ENCODE measurements around the gene NRXN3. TPM values are rescaled to one million over a fixed set of nuclear protein-coding genes. Genes with fewer than 3 reads are reported as not detected.

Gene NRXN3
- total and polyA plus RNA-seq, 2 experiments from 2014 or later = 5.7 to 7.1 TPM

- no peaks in the 10 kb centered on the region for H3K9me2 ChIP-seq (replicated peaks; ENCODE audit: insufficient read depth)
- H3K27me3 ChIP-seq = no peaks in the 10 kb centered on the region
- no peaks in the 10 kb centered on the region for H3K79me2 ChIP-seq
- no peak for DNase-seq (ENCODE audit: low spot score)
- H3K4me2 ChIP-seq = no peak overlapping the region
- TF ChIP-seq EZH2phosphoT487 (IDR thresholded peaks at IDR 0.05; ENCODE audit: low read depth, severe bottlenecking, unreplicated experiment) (no peak), EZH2 (IDR thresholded peaks at IDR 0.05; ENCODE audit: borderline replicate concordance) (no peak)
- no peaks in the 10 kb centered on the region for H3K36me3 ChIP-seq (replicated peaks; ENCODE audit: insufficient read depth, low read depth)
- H2AFZ ChIP-seq = no peak overlapping the region
- 66% methylated on average over 6 of the region's 6 CpGs for WGBS (ENCODE audit: low lambda C conversion rate, missing lambda C conversion rate)
- no peaks in the 10 kb centered on the region for H4K20me1 ChIP-seq (ENCODE audit: insufficient read depth, poor library complexity, severe bottlenecking)
- no peaks in the 10 kb centered on the region for H3K4me1 ChIP-seq (ENCODE audit: insufficient read depth)
- H3K9me3 ChIP-seq (ENCODE audit: low read depth) = no peaks in the 10 kb centered on the region
- no peak overlapping the region for H3K4me3 ChIP-seq
- H3K27ac ChIP-seq = no peak overlapping the region
Observed at GRCh38 chr14:79825046-79825521, 1654.9 kb downstream of the NRXN3 start.

GRCh38 chr14:79826362-79826761 is 1656.2 kb downstream of the NRXN3 start:
- TF ChIP-seq EZH2phosphoT487 (IDR thresholded peaks at IDR 0.05; ENCODE audit: low read depth, severe bottlenecking, unreplicated experiment) (no peak), EZH2 (IDR thresholded peaks at IDR 0.05; ENCODE audit: borderline replicate concordance) (no peak), CTCF (IDR thresholded peaks at IDR 0.05; ENCODE audit: poor library complexity) (no peak)
- no peaks in the 10 kb centered on the region for H3K79me2 ChIP-seq
- no peak for DNase-seq (ENCODE audit: low spot score)
- no peak overlapping the region for H3K4me3 ChIP-seq
- H3K9me2 ChIP-seq (replicated peaks; ENCODE audit: insufficient read depth) = no peaks in the 10 kb centered on the region
- H4K20me1 ChIP-seq (ENCODE audit: insufficient read depth, poor library complexity, severe bottlenecking) = no peaks in the 10 kb centered on the region
- WGBS (ENCODE audit: low lambda C conversion rate, missing lambda C conversion rate) = 86% methylated on average over 2 of the region's 2 CpGs
- no peak overlapping the region for H3K27ac ChIP-seq
- H3K4me1 ChIP-seq (ENCODE audit: insufficient read depth) = no peaks in the 10 kb centered on the region
- no peaks in the 10 kb centered on the region for H3K27me3 ChIP-seq
- H2AFZ ChIP-seq = no peak overlapping the region
- no peak overlapping the region for H3K4me2 ChIP-seq
- H3K9me3 ChIP-seq (ENCODE audit: low read depth) = no peaks in the 10 kb centered on the region
- H3K36me3 ChIP-seq (replicated peaks; ENCODE audit: insufficient read depth, low read depth) = no peaks in the 10 kb centered on the region

- Histone ChIP-seq H3K27ac (no peak overlapping the region), H3K27me3 (no peaks in the 10 kb centered on the region), H3K9me2 (replicated peaks; ENCODE audit: insufficient read depth) (no peaks in the 10 kb centered on the region), H3K79me2 (no peaks in the 10 kb centered on the region), H3K4me2 (no peak overlapping the region), H4K20me1 (ENCODE audit: insufficient read depth, poor library complexity, severe bottlenecking) (no peaks in the 10 kb centered on the region), H2AFZ (no peak overlapping the region), H3K9me3 (ENCODE audit: low read depth) (no peaks in the 10 kb centered on the region), H3K4me1 (ENCODE audit: insufficient read depth) (no peaks in the 10 kb centered on the region), H3K36me3 (replicated peaks; ENCODE audit: insufficient read depth, low read depth) (no peaks in the 10 kb centered on the region), H3K4me3 (no peak overlapping the region)
- WGBS (ENCODE audit: low lambda C conversion rate, missing lambda C conversion rate) = 78% methylated on average over 3 of the region's 3 CpGs
- DNase-seq (ENCODE audit: low spot score) = no peak
- TF ChIP-seq EZH2 (IDR thresholded peaks at IDR 0.05; ENCODE audit: borderline replicate concordance) = no peak
- TF ChIP-seq EZH2phosphoT487 (IDR thresholded peaks at IDR 0.05; ENCODE audit: low read depth, severe bottlenecking, unreplicated experiment) = no peak
- TF ChIP-seq CTCF (IDR thresholded peaks at IDR 0.05; ENCODE audit: poor library complexity) = no peak
Observed at GRCh38 chr14:79829405-79830166, 1659.4 kb downstream of the NRXN3 start.

GRCh38 chr14:79831195-79831892 is 1661.2 kb downstream of the NRXN3 start:
- no peak overlapping the region for H3K4me3 ChIP-seq
- no peaks in the 10 kb centered on the region for H3K9me3 ChIP-seq (ENCODE audit: low read depth)
- no peak overlapping the region for H2AFZ ChIP-seq
- no peaks in the 10 kb centered on the region for H3K9me2 ChIP-seq (replicated peaks; ENCODE audit: insufficient read depth)
- 87% methylated on average over 10 of the region's 10 CpGs for WGBS (ENCODE audit: low lambda C conversion rate, missing lambda C conversion rate)
- H3K79me2 ChIP-seq = no peaks in the 10 kb centered on the region
- H3K4me2 ChIP-seq = no peak overlapping the region
- H3K27ac ChIP-seq = no peak overlapping the region
- DNase-seq (ENCODE audit: low spot score) = no peak
- no peaks in the 10 kb centered on the region for H3K27me3 ChIP-seq
- H3K36me3 ChIP-seq (replicated peaks; ENCODE audit: insufficient read depth, low read depth) = no peaks in the 10 kb centered on the region
- TF ChIP-seq EZH2 (IDR thresholded peaks at IDR 0.05; ENCODE audit: borderline replicate concordance) (no peak), CTCF (IDR thresholded peaks at IDR 0.05; ENCODE audit: poor library complexity) (no peak), EZH2phosphoT487 (IDR thresholded peaks at IDR 0.05; ENCODE audit: low read depth, severe bottlenecking, unreplicated experiment) (no peak)
- H4K20me1 ChIP-seq (ENCODE audit: insufficient read depth, poor library complexity, severe bottlenecking) = no peaks in the 10 kb centered on the region
- H3K4me1 ChIP-seq (ENCODE audit: insufficient read depth) = no peaks in the 10 kb centered on the region
